GM19328 (cell line): ENCODE measurements around the gene CCDC40.
"Not testable (repeated sequence)": the region's sequence is repeated elsewhere in the genome, so short reads cannot be mapped to it uniquely, and the experiment has no call there.

Experiments
- ATAC-seq: cut with Tn5 transposase; IDR thresholded peaks from one replicate; pipeline ENCODE4 v1.9.1; 2021; ENCODE audit warnings: mild to moderate bottlenecking, moderate library complexity; ENCODE audit not compliant: unreplicated experiment

Gene CCDC40

DNA sequence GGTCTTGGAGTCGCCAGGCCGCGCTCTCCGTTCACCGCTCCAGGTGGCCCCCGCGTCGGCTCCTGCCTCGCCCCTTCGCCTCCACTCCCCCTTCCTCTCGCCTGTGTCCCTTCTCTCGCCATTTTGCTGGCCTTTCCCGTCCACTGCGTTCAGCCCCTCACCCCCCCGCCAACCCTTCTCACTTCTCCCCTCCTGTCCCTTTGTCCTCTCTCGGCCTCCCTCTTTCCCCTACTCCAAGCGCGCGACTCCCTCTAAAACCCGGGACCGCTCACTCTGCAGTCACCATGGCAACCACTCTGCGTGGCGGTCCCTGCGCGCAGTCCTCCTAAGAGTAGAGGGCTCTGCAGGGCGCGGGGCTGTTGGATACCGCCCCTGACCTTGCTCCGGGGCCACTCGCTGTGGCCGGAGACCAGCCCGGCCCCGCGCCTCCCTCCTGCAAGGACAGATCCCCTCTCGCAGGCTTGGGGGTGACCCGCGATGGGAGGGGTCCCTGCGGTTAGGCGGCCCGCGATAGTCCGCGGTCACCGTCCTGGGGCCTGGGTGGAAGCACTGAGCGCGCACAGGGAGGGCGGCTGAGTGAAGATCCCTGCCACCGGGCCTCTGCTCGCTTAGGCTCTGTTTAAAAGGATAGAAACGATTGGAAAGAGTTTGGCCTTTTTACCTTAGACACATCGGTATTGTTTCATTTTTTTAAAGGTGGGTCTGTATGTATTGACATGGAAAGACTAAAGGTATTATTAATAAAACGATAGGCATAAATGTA is 454 bp downstream of the CCDC40 start:
- ATAC-seq, result no peak

DNA sequence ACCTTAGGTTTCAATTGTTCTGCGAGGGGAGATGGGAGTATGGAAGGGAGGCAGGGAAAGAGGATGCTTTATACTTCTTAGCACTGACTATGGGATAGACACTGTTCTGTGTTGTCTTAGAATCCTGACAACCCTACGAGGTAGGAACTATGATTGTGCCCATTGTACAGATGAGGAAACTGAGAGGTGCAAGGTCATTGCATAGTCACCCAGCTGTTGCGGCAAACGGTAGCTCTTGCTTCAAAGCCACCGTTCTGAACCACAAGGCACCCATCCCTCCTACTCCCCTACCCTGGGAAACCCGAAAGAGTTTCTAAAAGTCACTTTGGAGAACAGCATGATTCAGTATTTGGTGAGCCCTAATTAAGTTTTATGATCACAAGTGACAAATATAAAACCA is 7.5 kb downstream of the CCDC40 start:
- no peak for ATAC-seq

GRCh38 chr17:80045703-80046102 is 9.3 kb downstream of the CCDC40 start:
- no peak for ATAC-seq

- not testable (repeated sequence) for ATAC-seq
These were observed 10.3 kb downstream of the CCDC40 start for GRCh38 chr17:80046709-80047108.

DNA sequence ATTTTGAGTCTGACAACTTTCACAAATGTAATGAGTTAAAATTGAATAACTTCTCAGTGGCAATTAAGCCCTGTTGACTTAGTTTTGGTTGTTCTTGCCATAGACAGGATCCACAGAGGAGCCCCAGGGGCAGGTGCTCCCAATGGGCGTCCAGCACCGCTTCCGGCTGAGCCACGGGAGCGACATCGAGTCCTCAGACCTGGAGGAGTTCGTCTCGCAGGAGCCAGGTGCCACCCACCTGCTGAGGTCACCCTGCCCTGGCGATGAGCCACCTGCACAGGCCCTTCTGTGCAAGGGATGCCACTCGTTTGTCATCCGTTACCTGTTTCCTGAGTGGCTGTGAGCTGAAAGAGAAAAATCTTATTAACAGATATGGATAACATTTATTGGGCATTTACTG is 10.7 kb downstream of the CCDC40 start:
- no peak for ATAC-seq

- ATAC-seq, result no peak
These were observed 13.5 kb downstream of the CCDC40 start for GRCh38 chr17:80049986-80050385.

DNA sequence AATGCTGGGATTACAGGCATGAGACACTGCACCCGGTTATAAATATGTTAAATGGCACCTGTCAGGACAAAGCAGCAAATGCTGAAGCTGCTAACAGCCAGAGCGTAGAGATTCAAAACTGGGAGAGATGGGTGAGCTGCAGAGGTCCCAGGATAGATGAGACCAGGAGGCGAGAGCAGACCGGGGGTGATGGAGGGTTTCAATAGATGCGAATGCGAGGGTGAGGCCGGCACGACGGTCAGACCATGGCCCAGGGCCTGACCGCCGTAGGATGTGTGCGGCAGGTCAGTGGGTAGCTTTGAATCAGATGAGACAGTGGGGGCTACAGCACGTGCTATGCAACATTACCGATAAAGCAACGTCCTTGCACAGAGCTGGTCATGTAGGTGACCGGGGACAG is 14.3 kb downstream of the CCDC40 start:
- ATAC-seq, result no peak

- ATAC-seq, result no peak
These were observed 15.2 kb downstream of the CCDC40 start for GRCh38 chr17:80051681-80052080.

- no peak for ATAC-seq
These were observed 16.7 kb downstream of the CCDC40 start for GRCh38 chr17:80053102-80053501.

- ATAC-seq, result no peak
These were observed 19.2 kb downstream of the CCDC40 start for GRCh38 chr17:80055597-80055996.

DNA sequence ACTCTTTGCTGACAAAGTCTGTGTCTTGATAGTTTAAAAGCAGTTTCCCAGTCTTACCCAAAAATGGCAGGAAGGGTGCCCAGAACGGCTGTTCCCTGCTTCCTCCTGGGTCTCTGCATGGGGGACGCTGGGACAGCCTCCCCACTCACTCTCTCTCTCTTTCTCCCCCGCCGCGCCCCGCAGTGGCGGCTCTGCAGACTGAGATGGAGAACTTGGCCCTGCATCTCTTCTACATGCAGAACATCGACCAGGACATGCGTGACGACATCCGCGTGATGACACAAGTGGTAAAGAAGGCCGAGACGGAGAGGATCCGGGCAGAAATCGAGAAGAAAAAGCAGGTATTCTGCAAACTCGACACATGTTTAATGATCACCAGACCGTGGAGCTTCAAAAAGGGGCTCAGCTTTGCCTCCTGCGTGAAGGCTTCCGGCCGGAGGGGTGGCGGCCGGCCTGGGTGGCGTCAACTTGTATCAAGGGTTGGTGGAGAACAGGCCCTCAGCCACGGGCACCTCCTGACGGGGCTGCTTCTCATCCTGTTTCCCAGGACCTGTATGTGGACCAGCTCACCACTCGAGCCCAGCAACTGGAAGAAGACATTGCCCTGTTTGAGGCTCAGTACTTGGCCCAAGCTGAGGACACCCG is 22.0 kb downstream of the CCDC40 start:
- ATAC-seq, result no peak

DNA sequence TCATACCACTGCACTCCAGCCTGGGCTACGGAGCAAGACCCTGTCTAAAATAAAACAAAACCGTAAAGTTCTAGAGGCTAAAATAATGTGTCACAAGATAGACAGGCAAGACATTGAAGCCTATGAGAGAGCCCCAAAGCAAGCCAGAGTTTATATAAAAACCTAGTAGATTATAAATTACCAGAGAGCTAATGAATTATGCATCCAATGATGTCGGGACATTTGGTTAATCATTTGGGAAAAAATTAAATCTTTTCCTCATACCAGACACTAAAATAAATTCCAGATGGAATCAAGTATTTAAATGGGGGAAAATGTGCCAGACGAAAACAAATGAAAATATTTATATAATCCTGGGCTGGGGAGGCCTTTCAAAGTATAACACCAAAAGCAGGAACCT is 24.2 kb downstream of the CCDC40 start:
- ATAC-seq, result no peak

DNA sequence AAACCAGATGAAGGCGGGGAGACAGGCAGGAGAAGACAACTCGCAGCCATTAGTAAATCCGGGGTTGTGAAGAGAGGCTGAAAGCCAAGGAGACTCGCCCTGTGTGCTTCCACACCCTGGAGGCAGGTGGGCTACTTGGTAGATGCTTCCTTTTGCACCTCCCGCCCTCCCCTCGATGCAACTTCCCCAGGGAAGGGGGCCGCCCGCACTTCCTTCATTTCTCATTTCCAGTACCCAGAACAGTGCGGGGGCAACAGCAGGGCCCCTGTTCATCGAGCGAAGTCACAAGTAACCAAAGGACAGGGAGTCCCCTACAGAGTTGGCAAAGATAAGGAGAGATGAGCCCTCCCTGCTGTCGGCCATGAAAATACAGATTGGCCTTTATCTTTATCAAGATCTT is 25.0 kb downstream of the CCDC40 start:
- no peak for ATAC-seq

- ATAC-seq, result no peak
These were observed 27.6 kb downstream of the CCDC40 start for GRCh38 chr17:80063830-80064585.

- ATAC-seq, result no peak
These were observed 28.3 kb downstream of the CCDC40 start for GRCh38 chr17:80064696-80065095.

- ATAC-seq, result no peak
These were observed 29.2 kb downstream of the CCDC40 start for GRCh38 chr17:80065478-80066170.

DNA sequence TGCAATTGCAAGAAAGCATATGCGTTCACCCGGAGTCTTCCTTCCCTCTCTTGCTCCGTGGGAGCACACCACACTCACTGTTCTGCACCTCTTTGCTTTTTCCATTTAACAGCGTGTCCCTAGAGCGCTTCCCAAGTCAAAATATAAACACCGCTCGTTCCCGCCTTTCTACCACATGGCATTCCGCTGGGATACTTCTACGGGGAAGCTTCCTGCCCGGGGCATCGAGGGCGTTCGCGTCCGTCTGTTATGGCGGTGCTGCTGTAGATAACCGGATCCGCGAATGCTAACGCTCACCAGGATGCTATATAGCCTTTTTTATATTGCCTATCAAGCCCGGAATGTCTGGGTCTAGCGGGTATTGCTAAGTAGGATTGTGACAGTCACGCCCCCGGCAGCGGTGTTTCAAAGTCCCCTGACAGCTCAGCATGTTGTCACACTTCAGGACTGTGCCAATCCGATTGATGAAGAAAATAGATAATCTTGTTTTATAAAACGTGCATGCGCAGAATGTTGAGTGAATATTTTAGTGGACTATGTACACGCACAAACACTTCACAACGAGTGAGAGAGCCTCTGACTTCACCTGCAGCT is 31.0 kb downstream of the CCDC40 start:
- ATAC-seq, result no peak

DNA sequence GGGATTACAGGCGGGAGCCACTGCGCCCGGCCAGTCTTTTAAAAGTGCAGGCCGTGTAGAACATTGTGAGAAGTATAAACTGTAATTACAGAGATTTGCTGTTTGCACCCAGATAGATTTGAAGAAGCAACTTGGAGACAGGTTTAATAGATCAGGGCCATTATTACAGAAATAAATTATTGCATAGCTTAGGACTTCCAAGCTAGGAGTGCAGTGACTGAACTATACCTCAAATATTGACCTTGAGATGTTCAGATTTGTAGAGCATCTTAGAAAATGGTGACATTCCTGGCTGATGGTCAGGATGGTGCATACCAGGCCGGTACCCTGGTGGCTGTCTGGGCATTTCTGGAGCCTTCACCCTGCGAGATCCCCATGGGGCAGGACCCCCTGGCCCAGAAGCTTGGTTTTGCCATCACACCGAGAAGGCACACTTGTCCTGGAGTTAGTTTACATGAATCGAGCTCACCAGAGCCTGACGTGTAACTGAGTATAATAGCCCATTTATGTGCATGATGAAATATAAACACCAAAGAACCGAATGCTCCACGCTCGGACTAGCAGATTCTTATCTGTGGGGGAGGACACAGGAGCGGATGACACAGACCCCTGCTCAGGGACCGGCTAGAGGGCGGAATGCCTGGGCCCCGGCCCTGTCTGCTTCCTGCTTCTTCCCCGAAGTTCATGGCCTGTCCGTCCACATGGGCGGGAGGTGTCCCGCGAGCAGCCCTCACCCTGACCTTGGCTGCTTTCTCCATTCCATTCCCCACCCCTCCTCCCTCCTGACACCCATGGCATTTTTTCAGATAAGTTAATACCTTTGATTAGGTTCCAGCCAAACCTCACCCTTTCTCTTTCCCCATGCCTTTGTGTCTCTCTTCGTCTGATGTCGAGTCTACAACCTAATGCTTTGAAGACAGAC is 32.1 kb downstream of the CCDC40 start:
- no peak for ATAC-seq

GRCh38 chr17:80070375-80071115 is 34.1 kb downstream of the CCDC40 start:
- no peak for ATAC-seq
